GM15510 (cell line): ENCODE data around the gene REV3L.

ENCODE experiments used
- POLR2A ChIP-seq: IDR thresholded peaks from 3 replicates; pipeline ENCODE4 v1.6.1; 2011; ENCODE audit warnings: borderline replicate concordance; ENCODE audit not compliant: insufficient read length; ENCODE audit errors: extremely low read depth

The REV3L gene

DNA sequence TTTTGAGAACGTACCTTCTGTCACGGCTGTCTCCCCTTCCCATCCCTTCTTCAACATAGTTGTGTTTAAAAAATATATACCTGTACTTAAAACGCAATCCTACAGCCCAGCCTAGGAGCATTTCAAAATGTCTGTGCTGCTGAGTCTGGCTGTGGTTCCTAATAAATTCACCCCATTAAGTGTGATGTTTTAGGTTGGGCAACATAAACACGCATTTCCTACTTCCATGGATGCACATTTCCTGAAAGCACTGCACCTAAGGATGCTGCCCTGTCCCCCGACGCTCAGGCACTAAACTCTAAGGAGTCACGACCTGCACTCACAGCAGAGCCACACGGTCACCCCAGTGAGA, 1.2 kb downstream of the REV3L start:
- TF ChIP-seq POLR2A, result no peak

DNA sequence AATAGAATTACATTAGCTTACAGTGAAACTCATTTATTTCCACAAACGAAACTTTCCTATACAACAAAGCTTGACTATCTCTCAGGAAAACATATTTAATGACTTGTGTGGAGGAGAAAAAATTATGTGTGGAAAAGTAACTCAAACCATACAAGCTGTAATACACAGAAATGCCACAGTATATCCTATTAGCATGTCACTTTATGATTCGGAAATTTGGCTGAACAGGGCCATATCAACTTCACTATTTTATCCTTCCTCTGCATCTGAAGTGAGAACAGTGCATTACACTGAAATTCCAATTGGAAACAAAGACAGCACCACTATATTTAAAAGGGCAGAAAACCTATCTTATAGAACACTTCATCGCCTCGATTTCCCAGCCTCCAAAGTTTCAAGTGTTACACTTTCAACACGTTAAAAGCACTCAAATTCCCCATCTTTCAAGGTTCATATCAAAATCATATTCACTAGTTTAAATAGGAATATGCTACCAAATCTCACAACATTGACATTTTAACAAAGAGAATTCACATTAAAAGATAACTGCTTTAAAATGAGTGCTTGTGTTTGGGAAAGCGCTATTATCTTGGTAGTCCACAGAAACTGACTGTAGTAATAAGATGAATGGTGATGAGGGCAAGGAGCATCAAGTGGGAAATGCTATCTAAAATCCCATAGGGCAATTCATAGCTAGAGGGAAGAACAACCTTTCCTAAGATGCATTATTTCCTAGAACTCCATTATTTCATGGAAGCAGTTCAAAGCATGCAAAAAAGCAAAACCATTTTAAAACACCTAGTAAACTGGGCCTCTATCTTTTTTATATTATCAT, 1.8 kb downstream of the REV3L start:
- no peak for TF ChIP-seq POLR2A

DNA sequence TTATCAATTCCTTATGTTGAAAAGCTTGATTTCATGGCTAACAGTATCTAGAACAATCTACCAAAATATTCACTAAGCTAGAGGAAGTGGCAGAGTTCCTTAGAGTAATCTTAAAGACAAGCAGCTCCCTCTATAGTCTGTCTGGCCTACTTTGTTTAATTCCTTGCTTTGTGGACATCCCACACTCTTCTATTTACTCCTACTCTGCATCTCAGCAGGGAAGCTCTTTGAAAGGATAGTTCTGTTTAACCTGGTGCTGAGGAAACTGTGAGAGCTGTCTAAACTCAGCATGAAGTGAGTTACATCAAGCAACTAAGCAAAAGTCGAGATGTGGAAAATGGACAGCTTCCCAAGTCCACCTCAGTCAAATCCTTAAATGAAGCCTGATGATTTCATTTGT, 4.3 kb downstream of the REV3L start:
- no peak for TF ChIP-seq POLR2A

DNA sequence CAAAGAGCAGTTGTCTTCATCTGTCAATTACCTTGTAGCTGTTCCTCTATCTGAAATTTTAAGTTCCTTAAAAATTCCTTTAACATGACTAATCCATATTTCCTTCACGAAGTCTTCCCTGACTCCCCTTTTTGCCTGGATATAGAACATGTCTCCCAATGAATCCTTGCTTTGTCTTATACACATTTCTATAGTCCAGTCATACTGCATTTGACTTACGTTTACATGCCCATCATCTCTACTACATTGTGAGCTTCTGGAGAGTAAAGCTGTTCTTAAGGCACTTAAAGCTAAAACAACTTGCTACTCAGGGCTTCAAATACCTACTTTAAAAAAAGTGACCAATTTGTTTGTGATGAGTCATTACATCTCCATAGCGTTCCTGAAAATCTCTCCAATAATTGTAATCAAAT, 4.9 kb downstream of the REV3L start:
- no peak for TF ChIP-seq POLR2A

DNA sequence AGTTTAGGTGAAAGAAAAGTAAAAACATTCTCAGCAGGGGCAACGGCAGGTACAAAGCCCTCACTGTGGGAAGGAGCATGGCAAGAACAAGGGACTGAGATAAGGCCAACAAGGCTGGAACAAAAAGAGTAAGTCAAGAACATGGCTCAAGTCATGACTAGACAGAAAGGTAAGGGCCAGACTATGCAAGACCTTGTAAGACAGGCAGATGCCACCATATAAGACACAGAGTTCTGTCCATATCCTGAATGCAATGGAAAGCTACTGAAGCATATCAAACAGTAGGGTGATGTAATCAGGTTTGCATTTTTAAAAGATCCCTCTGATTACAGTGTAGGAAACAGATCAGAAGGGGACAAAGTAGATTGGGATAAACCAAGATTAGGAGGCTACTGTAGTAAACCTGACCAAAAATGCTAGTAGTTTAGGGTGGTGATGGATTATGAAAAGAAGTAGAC, 5.5 kb downstream of the REV3L start:
- TF ChIP-seq POLR2A, result no peak

DNA sequence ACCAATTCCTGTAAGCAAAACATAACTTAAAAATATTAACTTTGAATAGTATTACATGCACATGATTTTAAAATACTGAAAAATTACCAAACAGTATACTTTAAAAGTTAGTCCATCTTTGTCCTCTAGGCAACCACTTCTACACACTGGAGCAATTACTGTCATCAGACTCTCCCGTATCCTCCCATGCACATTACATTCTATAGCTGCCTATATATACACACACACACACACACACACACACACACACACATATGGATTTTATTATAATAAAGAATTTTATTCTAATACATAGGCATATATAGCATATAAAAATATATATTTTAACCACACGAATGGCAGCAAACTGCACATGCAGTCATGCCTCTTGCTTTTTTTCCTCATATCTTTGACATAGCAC, 8.2 kb downstream of the REV3L start:
- no peak for TF ChIP-seq POLR2A

DNA sequence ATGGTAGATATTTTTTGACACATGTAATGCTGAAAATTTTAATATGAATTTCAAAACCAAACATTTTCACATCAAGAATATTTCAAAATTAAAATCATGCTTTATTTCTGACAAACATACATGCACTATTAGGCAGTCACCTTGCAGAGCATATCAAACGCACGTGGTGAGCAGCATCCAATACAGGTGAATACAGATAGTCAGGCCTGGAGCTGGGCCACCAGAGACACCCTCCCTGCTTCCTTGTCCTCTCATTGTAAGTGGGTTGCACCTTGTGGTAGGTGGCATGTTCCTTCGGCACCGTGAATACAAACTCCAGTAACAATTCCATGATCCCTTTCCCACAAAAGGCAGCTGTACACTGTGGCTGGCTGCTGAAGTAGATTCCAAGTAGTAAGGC, 8.9 kb downstream of the REV3L start:
- no peak for TF ChIP-seq POLR2A

DNA sequence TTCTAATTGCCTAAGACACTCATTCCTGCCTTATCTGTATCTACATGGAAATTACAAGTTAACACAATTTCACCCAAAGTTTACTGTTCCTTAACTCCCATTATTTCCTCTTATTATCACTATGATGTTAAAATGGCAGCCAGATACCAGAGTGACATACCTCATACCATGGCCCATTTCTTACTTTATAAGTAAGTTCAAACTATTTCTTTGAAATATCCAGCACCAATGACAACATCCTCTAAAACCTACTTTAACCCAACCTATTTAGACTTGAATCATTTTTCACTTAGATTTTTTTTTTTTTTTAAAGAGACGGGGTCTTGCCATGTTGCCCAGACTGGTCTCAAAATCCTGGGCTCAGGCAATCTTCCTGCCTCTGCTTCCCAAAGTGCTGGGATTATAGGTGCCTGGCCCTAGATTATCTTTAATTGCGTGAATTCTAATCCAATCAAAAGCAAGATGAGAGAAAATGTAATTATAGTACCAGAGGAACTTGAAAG, 10.0 kb downstream of the REV3L start:
- no peak for TF ChIP-seq POLR2A

DNA sequence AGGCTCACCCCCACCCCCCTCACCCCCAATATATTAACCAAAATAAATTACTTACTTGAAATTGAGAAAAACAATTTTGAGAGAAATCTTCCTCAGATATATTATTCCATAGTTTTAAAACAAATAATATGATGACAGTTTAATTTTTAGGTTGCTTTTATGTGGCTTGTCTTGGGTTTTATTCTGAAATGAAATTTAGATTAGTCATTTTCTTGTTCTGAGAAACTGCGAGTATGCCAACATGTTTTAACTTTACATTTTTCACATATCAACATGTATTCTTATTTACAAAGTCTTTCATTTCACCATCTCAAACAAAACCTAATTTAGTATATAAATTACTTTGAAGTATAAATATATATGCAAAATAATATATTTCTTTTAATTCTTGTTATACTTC, 11.1 kb downstream of the REV3L start:
- TF ChIP-seq POLR2A, result no peak

DNA sequence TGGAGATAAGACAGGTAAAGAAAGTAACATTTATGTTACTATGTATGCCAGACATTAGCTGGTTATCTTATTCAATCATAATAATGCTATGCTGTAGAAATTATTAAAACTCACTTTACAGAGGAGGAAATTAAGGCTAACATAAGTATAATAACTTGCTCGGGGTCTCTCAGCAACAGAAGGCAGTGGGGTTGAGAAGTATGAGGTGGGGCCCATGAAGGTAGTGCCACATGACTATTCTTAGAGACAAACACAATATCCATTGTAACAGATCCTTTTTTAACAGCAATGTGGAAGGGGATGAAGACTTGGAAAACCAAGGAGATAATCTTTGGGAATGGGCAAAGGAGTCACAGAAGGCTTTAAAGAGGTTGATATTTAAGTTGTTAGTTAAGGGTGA, 11.5 kb downstream of the REV3L start:
- TF ChIP-seq POLR2A, result no peak

DNA sequence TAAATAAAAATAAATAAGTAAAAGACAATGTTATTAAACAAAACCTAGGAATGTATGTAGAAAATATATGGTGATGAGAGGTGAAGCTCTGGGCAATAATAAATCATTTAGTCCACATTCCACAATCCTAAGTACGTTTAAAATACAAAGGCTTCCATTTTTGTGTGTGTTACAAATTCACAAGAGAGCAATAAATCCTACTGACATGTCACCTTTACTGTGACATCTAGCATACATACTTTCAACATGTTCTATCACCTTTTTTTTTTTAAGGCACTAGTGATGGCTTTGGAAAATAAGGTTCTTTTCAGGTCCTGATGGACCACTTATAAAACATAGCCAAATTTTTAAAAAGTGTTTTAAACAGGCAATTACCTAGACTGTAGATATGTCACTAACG, 12.0 kb downstream of the REV3L start:
- TF ChIP-seq POLR2A, result no peak

DNA sequence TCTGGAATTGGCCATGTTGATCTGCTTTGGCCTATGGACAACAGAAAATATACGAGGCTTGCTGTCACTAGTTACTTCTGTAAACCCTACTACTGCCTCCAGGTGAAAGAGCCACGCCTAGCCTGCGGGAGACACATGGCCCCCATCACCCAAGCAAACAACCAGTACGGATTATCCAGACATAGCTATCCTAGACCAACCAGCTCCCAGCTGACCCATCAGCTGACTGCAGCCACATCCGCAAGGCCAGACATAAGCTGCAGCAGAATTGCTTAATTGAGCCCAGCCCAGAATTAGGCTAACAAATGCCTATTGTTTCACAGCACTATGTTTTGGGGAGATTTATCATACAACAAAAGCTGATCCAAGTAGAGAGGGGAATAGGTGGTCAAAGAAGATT, 13.5 kb downstream of the REV3L start:
- TF ChIP-seq POLR2A, result no peak

DNA sequence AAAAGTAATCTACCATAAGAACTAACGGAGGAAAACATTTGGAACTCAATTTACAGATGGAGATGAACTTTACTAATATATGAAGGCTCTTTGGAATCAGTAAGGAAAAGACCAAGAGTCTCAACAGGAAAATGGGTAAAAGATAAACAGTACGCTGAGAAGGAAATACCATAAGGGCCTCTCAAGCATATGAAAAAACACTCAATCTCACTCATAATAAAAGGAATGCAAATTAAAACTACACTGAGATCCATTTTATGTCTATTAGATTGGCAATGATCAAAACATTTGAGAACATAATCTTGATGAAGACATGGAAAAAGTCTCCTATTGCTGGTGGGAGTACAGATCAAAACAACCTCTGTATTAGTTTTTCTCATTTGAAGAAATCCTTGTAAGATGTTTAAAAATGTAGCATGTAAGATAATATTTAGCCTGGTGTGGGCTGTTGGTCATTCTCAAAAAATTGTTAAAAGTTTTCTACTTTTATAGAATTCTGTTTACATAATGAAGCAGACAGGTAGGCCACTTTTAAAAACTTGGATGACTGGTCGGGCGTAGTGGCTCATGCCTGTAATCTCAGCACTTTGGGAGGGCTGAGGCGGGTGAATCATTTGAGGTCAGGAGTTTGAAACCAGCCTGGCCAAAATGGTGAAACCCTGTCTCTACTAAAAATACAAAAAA, 14.5 kb downstream of the REV3L start:
- no peak for TF ChIP-seq POLR2A

DNA sequence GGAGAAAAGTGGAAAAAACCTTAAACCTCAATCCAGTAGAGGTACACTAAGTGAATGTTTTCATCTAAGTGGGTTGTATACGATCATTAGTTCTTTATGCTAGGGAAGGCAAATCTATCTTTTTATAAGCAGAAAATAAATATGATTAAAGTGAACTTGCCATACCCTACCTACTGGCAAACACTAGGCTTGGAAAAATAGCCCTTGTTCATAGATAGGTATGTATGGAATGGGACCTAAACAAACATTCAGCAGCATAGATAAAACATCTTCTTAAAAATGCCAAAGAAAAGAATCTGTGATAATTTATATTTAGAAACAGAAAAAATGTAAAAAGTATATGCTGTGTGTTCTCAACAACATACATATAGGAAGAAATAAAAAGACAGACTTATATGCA, 18.8 kb downstream of the REV3L start:
- no peak for TF ChIP-seq POLR2A

DNA sequence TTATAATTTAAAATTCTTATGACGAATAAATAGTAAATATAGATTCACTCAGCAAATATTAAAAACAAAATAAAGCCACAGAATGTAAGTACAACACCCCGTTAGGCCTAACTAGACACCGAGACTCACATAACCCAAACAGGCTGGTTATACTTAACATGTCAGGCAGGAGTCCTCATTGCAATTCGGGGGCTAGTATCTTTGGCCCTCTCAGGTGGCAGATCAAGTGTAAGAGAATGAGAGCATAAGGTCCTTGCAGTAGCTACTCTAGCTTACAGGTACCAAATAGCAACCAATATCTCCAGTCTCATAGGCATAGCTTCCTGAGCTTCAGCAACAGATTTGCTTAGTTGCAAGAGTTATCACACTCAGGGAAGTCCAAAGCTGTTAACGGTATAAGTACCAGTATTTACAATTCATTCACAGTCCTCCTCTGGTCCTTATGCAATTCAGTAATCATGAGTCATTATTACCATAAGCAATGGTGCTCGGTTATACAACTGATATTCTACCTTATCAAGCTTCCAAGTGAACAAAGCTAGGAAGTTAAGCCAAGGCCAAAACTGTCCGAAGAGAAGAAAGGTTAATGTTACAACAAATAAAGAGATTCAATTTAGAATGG, 20.1 kb downstream of the REV3L start:
- TF ChIP-seq POLR2A, result no peak

DNA sequence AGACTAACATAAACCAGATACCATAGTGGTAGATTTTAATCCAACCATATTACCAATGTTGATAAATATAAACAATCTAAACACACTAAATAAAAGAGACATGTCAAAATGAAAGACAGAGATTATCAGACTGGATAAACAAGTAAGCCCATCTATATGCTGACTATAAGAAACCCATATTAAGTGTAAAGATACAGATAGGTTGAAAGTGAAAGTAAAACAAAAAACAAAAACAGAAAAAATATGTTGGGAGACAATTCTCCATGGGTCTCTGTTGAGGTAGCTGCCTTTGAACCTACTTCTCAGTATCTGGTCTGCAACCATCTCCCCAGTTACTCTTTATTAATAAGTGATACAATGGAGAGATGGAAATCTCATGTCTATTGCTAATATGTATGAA, 21.2 kb downstream of the REV3L start:
- TF ChIP-seq POLR2A, result no peak

DNA sequence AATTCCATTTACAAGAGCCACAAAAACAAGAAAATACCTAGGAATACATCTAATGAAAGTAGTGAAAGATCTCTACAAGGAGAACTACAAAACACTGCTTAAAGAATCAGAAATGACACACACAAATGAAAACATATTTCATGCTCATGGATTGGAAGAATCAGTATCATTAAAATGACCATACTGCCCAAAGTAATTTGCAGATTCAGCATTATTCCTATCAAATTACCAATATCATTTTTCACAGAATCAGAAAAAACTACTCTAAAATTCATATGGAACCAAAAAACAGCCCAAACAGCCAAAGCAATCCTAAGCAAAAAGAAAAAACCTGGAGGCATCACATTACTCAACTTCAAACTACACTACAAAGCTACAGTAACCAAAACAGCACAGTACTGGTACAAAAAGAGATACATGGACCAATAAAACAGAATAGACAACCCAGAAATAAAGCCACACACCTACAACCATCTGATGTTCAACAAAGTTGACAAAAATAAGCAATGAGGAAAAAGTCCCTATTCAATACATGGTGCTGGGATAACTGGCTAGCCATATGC, 24.3 kb downstream of the REV3L start:
- TF ChIP-seq POLR2A, result no peak
